Right forelimb (tissue), 1 donor: ENCODE data around the gene DNAJC1.

Source experiments
- DNase-seq: peaks from one replicate; pipeline ENCODE4 v3.0.0-alpha.2; 2018

DNAJC1 gene

DNA sequence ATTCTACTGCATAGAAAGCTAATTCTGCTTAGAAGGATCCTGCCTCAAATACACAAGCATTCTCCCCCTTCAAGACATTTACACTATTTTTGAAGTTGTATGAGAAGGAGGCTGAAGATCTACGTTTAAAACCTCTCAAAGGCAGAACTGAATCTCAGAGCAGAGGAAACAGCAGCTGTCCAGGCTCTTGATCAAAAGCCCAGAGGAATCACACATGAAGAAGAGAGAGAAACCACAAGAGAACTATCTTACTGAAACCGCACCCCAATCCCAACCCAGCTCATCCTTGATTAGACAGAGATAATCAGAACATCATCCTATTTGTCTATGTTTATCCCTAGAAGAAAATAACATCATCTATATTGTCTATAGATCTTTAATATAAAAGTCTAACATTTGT lies 2.2 kb upstream of the DNAJC1 start:
- no peak for DNase-seq

DNA sequence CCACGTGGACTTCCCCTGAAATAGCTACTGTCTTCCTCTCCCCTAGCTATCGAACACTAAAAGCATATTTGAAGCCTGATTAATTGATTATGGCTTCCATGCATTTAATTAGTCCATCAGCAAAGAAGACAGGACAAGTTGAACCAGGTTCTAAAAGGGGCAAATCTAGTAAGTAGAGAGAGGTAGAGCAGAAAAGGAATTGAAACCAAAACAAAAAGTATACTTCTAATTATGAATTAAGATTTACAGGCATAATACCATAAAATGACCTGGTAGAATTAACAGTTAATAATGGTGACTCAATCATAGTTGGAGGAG lies 393 bp upstream of the DNAJC1 start:
- no peak for DNase-seq

DNA sequence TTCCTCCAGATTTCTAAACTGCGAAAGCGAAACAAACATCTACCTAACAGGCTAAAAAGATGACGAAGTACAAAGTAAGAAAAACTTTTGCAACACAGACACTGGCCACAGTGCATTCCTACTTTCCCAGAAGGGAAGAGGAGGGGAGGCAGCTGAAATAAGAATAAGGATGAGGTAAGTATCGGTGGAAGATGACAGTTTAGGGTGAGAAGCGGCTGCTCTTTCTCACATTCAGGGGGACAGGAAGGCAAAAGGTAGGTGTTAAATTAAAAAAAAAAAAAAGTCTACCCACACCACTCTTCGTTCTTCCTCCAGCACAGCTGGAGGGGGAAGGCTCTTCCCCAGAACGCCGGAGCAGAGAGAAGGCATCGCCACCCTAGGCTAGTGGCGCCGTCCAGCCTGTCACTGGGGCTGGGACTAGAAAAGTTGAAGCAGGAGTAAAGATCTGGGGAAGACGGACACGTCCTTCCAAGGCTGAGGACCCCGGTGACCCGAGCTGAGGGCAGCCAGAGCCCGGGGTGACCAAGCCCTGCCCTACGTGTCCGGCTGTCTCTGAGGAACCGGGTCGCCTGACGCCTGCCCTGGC lies 846 bp downstream of the DNAJC1 start:
- no peak for DNase-seq

DNA sequence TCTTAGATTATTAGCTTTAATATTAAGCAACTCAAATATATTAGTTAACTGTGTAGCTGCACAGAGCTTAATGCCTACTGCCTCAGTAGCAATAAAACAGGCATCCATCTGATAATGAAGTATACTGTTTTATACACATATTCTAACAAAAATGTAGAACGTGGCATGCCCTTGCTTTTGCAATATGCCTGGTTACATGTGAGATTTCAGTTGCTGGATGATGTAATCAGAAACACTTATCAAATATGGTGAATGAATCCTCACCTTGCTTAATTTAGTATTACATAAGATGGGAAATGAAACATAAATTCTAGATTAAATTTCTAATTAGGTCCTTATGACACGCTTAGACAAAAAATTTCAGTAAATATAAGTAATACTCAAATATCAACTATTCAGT lies 8.0 kb downstream of the DNAJC1 start:
- DNase-seq, result no peak

DNA sequence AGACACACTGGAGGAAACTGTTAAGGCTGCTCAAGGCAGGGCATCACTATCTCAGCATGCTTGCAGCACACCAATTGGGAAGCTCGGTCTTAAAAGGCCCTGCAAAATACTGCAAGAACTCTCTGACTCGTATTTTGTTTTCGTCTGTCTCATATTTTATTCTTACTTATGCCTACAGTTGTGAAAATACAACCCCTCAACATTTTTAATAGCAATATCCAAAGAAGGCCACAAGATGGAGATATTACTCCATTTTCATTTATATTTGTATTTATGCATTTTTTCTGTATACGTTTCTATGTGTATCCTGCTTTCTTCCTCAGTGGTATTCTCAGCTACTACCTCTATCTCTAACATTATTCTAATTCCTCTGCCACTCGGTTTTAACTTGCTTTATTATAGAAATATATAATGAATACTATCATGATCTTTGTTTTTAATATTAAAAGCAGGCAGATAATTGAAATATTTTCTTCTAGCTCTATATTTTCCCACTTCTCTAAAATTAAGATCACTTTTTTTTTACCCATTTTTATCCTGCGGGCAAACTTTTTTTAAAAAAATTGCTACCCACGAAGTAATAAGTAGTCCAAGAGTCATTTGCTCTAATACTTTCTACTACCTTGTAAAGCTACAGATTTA lies 10.0 kb downstream of the DNAJC1 start:
- no peak for DNase-seq

DNA sequence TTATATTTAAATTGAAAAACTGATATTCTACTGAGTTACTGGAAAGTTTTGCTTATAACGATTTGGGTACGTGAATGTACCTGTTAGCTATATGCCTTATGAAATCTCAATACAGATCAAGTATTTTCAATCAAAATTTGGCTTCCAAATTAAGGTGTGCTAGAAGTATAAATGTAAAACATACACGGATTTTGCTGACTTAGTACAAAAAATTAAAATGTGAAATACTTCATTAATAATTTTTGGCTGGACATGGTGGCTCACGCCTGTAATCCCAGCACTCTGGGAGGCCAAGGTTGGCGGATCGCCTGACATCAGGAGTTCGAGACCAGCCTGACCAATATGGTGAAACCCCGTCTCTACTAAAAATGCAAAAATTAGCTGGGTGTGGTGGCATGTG lies 11.7 kb downstream of the DNAJC1 start:
- no peak for DNase-seq

DNA sequence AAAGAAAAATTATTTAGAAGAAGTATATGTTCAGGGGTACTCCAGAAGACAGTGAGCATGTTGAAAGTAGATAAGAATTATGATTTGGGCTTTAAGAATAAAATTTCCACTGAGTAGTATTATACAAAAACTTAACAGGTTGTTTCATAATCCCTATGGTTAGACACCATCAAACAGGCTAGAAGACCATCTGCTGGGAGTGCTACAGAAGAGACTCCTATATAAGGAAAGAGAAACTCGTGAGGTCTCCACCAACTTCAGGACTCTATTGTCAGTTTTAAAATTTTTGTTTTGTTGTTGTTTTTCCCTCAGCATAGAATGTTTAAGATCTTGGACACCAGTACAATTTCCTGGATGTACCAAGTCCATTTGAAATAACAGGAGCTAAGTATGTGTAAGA lies 13.1 kb downstream of the DNAJC1 start:
- DNase-seq, result no peak

DNA sequence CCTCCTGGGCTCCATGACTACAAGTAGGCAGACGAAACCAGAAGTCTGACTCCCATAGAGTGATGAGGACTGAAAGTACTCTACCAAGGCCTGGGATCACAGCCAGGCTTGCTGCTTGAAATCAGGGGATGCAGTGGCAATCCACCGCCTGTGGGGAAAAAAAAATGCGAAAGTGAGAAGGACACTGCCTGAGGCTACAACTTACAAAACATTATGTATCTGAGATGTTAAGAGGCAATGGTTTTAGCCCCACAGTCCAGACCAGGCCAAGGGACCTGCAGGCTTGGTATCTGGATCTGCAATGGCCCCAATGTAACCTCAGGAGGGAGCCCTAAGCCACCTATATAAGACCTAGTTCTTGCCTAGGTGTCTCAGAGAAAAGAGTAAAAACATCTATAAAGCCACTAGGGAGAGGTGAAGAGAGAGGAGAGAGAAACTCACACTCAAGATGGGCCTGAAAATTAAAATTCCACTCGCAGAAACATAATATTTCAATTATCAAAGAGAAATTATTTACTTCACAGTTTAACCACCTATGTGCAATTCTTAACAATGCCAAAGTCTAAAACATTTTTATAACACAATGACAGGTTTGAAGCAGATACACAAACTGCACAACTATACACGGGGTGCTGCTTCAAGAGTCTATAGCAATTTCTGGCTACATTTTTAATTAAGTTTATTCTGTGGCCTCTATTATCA lies 13.9 kb downstream of the DNAJC1 start:
- no peak for DNase-seq

DNA sequence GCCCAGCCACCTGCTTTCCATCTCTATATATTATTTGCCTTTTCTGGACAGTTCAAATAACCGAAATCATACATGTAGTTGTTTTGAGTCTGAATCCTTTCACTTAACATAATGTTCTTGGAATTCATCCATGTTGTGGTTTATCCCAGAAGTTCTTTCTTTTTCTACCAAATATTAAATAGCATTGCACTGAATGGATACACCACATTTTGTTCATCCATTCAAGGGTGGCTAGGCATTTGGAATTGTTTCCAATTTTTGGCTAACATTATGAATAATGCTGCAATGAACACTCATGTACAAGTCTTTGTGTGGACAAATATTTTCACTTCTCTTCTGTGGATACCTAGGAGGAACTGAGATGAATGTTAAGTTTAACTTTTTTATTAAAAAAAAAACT lies 18.0 kb downstream of the DNAJC1 start:
- DNase-seq, result no peak

DNA sequence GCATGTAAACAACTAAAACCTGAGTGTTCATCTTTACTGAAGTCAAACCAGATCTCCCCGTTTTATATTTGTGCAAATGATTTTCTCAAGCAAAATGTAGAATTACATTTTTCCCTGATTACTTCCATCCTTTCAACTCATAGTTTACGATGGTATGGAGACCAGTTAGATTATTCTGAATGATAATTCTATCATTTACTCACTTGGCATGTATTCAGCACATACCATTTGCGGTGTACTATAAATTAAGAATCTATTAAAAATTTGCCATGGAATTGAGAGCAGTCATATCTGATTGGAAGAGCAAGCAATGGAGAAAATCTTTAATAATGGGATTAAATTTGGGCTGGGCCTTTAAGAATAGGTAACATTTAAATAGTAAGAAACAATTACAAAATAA lies 22.4 kb downstream of the DNAJC1 start:
- DNase-seq, result no peak

DNA sequence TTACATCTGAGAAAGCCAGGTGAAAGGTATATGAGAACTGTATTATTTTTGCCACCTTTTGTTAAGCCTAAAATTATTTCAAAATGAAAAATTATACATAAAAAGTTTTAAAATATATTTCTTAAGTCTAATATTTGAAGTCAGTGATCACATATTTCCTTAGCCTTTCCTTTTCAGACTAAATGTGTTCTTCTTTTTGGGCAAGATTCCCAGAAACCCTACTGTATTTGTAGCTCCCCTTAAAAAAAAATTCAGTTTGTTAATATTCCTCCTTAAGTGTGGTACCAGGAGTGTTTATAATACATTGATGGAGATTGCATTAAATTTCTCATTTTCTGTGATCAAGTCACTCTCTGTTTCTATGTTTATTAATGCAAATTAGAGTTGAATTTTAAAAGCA lies 22.8 kb downstream of the DNAJC1 start:
- no peak for DNase-seq

DNA sequence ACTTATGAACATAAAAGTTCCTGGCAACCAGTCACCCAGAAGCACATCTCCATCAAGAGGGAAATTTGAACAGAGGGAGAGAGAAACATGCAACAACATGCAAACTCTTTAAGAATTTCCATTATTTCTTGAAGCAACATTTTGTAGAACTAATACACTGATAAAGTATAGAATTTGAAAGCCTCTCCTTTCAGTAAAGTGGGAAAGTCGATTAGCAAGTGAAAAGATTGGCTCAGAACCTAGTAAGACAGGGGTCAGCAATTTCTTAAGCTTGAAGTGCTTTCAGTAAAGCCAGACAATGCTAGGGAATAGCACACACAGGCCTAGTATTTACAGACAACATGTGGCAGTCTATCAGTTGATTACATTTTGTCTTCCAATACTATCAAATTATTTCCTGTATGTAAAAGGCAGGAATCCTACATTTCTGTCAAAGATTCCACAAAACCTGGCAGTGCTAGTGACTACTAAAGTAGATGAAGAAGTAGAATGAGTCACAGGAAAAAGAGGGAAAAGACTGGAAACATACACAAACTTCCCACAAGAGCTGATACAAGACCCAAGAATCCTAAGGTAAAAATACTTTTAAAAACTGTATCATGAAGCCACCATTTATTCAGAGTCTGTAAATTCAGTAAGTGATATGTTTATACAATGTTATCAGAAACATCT lies 25.2 kb downstream of the DNAJC1 start:
- DNase-seq, result no peak

DNA sequence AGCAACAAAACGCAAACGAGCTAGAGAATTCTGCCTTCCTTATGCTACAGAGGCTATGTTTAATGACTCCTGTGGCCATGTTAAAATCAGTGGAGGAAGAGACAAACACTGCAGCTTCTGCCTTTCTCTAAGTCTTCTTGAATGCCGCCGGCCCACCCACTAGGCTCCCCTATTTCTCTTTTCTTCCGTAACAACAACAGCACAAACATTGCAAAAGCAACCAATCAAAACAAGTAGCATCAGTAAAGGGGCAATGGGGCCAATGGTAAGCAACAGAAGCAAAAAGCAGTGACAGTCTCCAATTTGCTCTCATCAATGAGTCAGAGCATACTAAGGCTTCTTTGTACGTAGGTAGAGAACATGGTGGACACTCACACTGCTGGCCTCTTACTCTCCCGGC lies 26.8 kb downstream of the DNAJC1 start:
- no peak for DNase-seq

DNA sequence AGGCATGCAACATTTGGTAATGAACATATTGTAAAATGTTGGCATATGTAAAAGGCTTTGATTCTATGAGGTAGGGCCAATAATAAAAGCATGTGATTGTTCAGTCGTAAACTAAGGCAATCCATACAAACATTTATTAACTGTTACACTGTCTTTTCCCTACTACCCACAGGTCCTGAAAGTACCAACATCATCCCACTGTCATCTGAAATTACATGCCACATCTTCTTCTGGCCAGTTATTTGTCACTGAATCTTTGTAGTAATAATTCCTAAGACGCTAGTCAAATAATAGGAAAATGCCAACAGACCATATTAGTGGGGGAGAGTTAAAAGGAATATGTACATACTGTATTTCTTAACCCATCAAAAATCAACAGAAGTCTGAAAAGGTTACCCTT lies 27.2 kb downstream of the DNAJC1 start:
- no peak for DNase-seq

DNA sequence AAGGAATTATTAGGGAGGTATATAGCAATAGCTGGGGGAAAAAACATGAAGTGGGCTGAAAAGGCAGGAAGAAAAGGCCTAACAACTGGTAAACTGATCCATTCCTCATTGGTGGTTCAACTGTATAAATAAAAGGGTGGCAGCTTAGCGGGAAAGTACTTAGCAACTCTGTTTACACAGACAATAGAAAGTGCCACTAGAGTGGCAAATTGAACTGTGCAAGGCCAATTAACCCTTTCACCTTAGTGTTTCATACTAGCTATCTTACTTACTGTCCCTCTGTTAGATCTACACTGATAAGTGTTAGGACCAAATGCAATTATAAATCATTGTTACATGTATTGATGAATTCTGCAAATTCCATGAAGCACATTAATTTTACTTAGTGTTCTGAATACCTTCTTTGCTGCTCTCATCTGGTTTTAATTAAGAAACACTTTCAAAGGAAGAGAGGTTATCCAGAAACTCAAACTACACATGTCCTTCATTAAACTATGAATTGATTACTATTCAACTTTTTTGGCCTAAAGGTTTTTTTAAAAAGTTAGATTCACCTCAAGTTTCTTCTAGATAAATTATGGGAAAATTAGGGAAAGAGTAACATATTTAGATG lies 28.0 kb downstream of the DNAJC1 start:
- no peak for DNase-seq

DNA sequence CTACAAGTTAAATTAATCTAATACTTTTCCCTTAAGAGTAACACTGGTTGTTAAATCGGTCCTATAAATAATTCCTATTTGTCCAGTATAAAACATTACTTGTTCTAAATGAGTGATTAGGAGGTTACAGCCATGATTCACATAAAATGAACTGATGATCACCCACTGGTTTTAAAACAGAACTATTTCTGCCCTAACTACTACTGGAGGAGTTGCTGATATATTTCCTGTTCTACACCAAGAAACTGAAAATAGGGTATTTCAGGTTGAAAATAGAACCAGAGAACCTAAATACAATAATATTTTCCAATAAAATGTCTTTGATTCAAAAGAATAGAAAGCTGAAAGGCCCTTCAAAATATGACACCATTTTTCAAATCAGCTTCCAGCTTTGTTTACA lies 30.9 kb downstream of the DNAJC1 start:
- no peak for DNase-seq

DNA sequence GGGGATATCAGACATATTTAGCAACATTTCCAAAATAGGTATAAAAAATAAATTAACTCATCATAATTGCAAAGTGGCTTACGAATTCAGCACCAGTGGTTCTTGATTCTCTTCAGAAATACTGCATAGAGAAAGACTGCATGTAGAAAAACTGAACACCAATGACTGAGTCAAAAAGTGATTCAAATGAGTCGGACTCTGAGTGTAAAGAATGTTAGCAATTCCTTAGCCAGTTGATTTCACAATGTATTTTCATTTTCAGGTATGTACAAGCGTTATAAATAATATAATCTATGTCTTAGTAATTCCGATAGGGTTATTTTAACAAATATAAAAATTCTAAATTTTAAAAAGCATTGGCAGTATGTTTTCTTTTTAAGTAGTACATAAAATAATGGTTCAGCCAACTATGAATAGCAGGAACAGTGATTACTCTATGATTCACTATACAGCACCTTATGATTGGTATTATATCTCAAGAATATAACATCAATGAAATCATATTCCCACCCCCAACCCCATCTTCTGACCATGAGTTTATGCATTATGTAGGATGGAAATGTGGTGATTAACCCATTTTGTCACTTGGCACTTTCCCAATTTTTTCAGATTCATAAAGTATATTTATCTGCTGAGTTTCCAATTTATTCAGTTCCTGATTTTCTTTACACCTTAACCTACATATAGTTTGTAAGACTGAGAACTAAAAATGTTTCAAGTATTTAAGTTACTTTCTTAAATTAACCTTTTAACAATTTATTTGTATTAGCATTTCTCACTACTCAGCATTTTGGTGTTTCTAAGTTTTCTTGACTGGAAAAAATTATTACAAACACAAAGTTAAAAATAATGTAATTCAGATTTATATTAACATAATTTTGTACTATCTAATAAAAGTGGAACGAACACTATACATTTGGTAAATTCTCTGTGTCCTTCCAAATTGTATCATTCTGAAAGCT lies 33.9 kb downstream of the DNAJC1 start:
- no peak for DNase-seq

DNA sequence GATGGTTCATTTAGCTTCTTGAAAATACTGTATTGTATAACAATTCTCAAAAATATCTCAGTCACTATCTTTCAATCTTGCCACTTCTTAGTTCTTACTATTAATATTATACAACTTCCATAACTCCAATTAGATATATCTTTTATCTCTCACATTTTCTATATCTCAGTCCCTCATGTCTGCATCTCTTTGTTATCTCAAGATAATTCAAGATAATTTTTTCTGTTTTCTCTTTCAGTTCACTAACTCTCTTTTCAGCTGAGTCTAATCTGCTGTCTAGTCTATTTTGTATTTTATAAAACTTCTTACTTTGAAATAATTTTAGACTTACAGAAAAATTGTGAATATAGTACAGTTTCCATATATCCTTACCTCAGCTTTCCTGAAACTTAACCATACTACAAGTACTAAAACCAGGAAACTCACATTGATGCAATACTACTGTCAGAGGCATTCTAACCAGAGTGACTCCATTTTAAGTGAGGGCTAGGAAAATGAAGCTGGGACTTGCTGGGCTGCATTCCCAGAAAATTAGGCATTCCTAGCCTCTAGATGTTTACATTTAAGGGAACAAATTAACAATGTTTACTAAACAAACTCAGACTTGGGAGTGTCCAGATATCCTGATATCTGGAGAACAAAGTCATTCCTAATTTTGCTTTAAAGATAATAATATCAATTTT lies 38.4 kb downstream of the DNAJC1 start:
- DNase-seq, result no peak

DNA sequence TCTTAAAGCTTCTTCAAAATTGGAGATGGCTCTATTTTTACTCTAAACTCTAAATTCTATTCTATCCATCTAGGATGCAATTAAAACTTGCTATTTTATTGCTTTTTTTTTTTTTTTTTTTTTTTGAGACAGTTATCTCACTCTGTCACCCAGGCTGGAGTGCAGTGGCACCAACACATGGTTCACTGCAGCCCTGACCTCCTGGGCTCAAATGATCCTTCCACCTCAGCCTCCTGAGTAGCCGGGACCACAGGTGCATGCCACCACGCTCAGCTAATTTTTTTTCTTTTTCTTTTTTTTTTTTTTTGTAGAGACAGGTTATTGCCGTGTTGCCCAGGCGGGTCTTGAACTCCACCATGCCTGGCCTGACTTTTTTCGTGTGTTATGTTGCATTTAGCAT lies 41.2 kb downstream of the DNAJC1 start:
- no peak for DNase-seq

DNA sequence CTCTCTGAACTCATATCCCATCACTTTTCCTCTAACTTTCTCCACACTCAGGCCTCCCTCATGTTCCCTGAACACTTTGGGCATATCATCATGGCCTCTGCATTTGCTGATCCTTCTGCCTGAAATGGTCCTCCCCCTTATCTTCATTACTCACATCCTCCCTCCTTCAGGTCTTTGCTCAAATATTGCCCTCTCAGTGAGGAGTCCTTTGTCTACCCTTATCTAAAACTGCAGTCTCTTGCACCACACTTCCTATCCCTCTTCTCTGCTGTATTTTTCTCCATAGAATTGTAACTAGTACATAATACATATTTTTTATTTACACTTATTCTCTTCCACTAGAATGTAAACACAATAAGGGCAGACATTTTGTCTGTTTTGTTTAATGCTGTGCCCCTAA lies 41.7 kb downstream of the DNAJC1 start:
- DNase-seq, result no peak

DNA sequence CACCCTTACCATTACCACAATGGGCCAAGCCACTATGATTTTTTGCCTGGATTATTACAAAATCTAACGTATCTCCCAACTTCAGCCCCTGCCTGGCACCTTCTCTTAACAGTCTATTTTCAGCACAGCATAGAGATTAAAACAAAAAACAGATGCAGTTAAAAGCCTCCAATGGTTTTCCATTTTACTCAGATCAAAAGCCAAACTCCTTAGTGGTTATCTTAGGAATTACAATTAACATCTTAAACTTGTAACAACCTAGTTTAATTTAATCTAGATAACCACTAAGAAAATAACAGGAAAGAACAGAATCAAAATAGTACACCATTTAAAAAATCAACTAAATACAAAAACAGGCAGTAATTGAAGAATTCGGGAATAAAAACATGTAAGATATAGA lies 43.5 kb downstream of the DNAJC1 start:
- no peak for DNase-seq

DNA sequence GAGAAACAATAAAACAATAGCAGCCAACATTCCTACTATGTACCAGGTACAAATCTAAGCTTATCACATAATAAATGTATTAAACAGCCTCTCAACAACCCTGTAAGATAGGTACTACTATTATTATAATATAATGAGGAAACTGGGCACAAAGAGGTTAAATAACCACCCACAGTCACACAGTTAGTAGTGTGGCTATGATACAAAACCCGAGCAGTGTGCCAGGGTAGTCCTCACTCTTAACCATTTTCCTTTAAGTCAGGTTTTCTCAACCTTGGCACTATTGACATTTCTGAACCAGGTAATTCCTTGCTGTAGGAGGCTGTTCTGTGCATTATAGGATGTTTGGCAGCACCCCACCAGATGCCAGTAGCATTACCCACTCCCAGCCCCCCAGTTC lies 48.8 kb downstream of the DNAJC1 start:
- no peak for DNase-seq
